HG03469 (cell line): ENCODE measurements around the gene BRWD1.

Experiments used
- ATAC-seq: cut with Tn5 transposase; IDR thresholded peaks from one replicate; pipeline ENCODE4 v1.9.1; 2021; ENCODE audit warnings: mild to moderate bottlenecking, moderate library complexity, moderate number of reproducible peaks; ENCODE audit not compliant: unreplicated experiment

Gene BRWD1

GRCh38 chr21:39330001-39330400, 16.6 kb upstream of the BRWD1 start:
- no peak for ATAC-seq

- no peak for ATAC-seq
These were observed 14.3 kb upstream of the BRWD1 start for GRCh38 chr21:39327727-39328126.

- no peak for ATAC-seq
These were observed 13.3 kb upstream of the BRWD1 start for GRCh38 chr21:39326607-39327307.

- no peak for ATAC-seq
These were observed 12.0 kb upstream of the BRWD1 start for GRCh38 chr21:39325458-39325857.

DNA sequence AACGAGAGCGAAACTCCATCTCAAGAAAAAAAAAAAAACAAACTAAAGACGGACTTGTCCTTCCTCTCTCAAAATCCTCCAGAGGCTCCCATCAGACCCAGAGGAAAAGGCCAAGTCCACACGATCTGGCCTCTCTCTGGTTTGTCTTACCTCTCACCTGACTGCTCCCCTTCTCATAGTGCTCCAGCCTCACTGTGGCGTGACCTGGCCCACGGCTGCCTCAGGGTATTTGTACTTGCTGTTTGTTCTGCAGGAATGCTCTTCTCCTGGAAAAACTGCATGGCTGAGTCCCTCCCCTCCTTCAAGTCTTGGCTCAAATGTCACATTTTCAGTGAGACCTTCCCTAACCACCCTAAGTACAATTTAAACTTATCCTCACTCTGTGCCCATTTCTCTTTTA, 8.0 kb upstream of the BRWD1 start:
- ATAC-seq = no peak

DNA sequence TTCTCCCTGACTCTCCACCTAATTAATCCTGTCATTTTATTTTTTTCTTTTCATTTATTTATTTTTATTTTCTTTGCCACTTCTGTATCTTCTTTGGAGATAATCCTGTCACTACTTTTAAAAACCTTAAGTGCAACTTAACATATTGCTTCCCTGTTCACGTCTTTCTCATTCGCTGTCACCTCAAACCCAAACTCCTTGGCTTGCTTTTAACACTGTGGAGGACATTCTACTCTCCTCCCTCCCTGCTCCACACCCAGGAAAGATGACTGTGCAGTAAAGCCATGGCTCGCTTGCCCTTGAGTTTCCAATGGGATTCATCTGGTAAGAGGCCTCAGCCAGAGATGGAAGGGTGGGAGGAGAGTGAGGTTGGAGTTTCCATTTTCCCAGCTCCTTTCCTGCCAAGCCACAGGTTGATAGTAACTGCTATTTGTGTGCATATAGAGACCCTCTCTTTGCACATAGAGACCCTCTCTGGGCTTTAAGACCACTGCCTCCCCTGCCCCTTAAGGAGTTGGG, 6.4 kb upstream of the BRWD1 start:
- no peak for ATAC-seq

- no peak for ATAC-seq
These were observed 5.9 kb upstream of the BRWD1 start for GRCh38 chr21:39319251-39319756.

- ATAC-seq = no peak
These were observed 4.9 kb upstream of the BRWD1 start for GRCh38 chr21:39318091-39318959.

DNA sequence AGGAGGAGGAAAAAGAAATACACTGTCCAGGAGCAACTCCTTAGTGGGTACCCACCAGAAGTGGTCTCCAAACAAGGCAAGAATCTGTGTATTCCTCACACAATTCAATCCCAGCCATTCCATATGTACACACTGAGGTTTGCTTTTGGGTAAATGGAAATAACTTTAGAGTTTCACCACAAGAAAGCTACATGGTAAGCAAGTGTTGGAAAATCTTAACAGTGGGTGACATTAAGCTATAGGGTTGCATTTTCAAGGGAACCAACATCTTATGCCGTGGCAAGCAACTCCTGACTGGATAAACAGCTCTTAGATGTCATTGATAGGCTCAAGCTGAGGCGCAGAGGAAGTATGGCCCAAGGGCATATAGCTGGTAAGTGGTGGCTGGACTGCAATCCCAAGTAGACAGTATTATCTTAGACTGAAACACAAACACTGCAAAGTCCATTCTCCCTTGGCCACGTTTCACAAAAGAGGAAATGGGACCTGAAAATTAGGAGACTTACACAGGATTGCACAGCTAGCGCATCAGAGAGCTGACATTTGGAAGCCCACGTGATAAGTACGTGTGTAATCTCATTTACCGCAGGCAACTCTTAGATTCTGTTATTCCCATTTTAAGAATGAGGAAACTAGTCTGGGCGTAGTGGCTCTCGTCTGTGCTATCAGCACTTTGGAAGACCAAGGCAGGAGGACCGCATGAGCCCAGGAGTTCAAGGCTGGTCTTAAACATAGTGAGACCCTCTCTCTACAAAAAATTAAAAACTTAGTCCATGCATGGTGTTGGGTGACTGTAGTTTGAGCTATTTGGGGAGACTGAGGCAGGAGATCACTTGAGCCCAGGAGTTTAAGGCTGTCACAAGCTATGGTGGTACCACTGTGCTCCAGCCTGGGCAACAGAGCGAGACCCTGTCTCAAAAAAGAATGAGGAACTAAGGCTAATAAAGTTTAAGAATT, 4.0 kb upstream of the BRWD1 start:
- no peak for ATAC-seq

GRCh38 chr21:39316729-39317128, 3.3 kb upstream of the BRWD1 start:
- ATAC-seq = no peak

GRCh38 chr21:39315603-39316445, 2.4 kb upstream of the BRWD1 start:
- no peak for ATAC-seq

- ATAC-seq = no peak
These were observed 953 bp upstream of the BRWD1 start for GRCh38 chr21:39314143-39315027.

- ATAC-seq = no peak
These were observed 326 bp downstream of the BRWD1 start for GRCh38 chr21:39313042-39313570.

GRCh38 chr21:39312112-39313041, 1.1 kb downstream of the BRWD1 start:
- peak; percentile 73 for ATAC-seq

GRCh38 chr21:39311164-39311563, 2.3 kb downstream of the BRWD1 start:
- no peak for ATAC-seq

DNA sequence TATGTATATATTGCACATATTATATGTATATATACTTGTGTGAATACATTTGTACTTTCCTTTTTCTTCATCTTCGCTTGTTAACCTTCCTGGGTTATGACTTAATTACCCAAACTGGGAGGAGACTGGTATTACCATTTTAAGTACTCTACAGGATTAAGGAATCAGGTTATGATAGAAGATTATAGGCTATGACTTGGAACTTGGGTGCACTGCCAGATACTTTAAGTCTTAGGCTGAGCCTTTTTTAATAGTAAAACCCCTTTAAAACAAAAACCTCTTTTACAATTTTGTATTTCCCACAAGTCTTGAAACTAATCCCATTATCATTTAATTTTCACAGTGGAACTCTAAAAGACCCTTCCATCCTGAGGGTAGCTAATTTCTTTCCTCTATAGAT, 6.0 kb downstream of the BRWD1 start:
- ATAC-seq = no peak

DNA sequence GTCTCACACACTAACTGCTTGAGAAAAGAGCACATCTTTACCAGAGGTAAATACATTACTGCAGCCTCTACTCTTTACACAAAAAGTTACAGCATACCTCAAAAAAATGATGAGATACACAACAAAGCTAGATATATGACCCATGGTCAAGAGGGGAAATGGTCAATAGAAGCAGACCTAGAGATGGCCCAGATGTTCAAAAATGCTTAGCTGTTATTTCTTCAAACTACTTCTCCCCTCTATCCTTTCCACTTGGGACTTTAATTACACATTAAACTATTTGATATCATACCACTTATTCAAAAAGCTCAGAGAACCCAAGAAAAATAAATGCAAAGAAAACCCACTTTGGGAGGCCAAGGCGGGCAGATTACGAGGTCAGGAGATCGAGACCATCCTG, 12.8 kb downstream of the BRWD1 start:
- no peak for ATAC-seq
